Occipital lobe (tissue), 2 donors: ENCODE data around the gene CARM1. TPM values are rescaled to one million over a fixed set of nuclear protein-coding genes. Genes with fewer than 3 reads are reported as not detected.
"Not testable (repeated sequence)": the region's sequence is repeated elsewhere in the genome, so short reads cannot be mapped to it uniquely, and the experiment has no call there.

Experiments
- DNase-seq: peaks from one replicate; lab custom pipeline; 2025; lab: John Stamatoyannopoulos, UW
- total RNA-seq: library from RNA; depleted of rRNA; stranded (reverse); fragments of >200 nt; gene quantifications from one replicate; pipeline ENCODE4 v1.2.3, GENCODE V29; 2014

The CARM1 gene
- total RNA-seq, 1 donor from 2014 or later, result 22.3 TPM

GRCh38 chr19:10872546-10873107 lies 1.3 kb downstream of the CARM1 start:
- no peak for DNase-seq

- DNase-seq, result no peak
Observed at GRCh38 chr19:10874024-10874423, 2.7 kb downstream of the CARM1 start.

GRCh38 chr19:10876459-10877240 lies 5.3 kb downstream of the CARM1 start:
- no peak for DNase-seq

GRCh38 chr19:10877608-10878007 lies 6.3 kb downstream of the CARM1 start:
- not testable (repeated sequence) for DNase-seq

- DNase-seq, result no peak
Observed at GRCh38 chr19:10878253-10878652, 6.9 kb downstream of the CARM1 start.

GRCh38 chr19:10881403-10882107 lies 10.2 kb downstream of the CARM1 start:
- no peak for DNase-seq

- no peak for DNase-seq
Observed at GRCh38 chr19:10882108-10882457, 10.7 kb downstream of the CARM1 start.

GRCh38 chr19:10884274-10884673 lies 12.9 kb downstream of the CARM1 start:
- no peak for DNase-seq

- DNase-seq, result no peak
Observed at GRCh38 chr19:10885201-10886169, 14.1 kb downstream of the CARM1 start.

- no peak for DNase-seq
Observed at GRCh38 chr19:10887616-10888367, 16.4 kb downstream of the CARM1 start.

GRCh38 chr19:10888421-10888866 lies 17.1 kb downstream of the CARM1 start:
- DNase-seq, result no peak

GRCh38 chr19:10889880-10890279 lies 18.5 kb downstream of the CARM1 start:
- no peak for DNase-seq

GRCh38 chr19:10891405-10892086 lies 20.2 kb downstream of the CARM1 start:
- no peak for DNase-seq

- no peak for DNase-seq
Observed at GRCh38 chr19:10892256-10892655, 20.9 kb downstream of the CARM1 start.

- DNase-seq, result no peak
Observed at GRCh38 chr19:10894911-10895213, 23.5 kb downstream of the CARM1 start.

- DNase-seq, result no peak
Observed at GRCh38 chr19:10895363-10895762, 24.0 kb downstream of the CARM1 start.

- no peak for DNase-seq
Observed at GRCh38 chr19:10895920-10896319, 24.6 kb downstream of the CARM1 start.

- no peak for DNase-seq
Observed at GRCh38 chr19:10896851-10897526, 25.6 kb downstream of the CARM1 start.

- no peak for DNase-seq
Observed at GRCh38 chr19:10898633-10899032, 27.3 kb downstream of the CARM1 start.
